ENCODE results near the gene PRKN.
"Not testable (repeated sequence)": the region's sequence is repeated elsewhere in the genome, so short reads cannot be mapped to it uniquely, and the experiment has no call there.

The PRKN gene

DNA sequence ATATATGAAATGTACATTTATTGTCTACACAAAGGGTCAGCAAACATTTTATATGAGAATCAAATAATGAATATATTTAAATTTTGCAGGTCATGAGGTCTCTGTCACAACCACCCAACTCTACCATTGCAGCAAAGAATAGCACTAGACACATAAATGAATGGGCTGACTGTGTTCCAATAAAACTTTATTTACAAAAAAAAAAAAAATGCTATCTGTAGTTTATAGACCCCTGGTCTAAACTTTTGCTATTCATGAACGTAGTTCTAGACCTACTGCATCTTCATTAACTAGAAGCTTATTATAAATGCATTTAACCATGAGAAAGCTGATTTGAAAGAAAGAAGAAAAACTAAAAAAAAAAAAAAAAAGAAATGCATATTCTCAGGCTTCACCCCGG lies 842.8 kb downstream of the PRKN start:
- Histone ChIP-seq H3K4me3 (no peak overlapping the region), H3K4me1 (no peaks in the 10 kb centered on the region), H3K9me3 (replicated peaks in 1 of 11) (no peaks in the 10 kb centered on the region), H4K20me1 (no peaks in the 10 kb centered on the region), H3K9ac (no peak overlapping the region), H3K27me3 (no peaks in the 10 kb centered on the region), H3K27ac (no peak overlapping the region), H3K4me2 (no peak overlapping the region), H3K36me3 (no peaks in the 10 kb centered on the region)
- TF ChIP-seq Cebpa-rat (IDR thresholded peaks at IDR 0.05), result no peak

DNA sequence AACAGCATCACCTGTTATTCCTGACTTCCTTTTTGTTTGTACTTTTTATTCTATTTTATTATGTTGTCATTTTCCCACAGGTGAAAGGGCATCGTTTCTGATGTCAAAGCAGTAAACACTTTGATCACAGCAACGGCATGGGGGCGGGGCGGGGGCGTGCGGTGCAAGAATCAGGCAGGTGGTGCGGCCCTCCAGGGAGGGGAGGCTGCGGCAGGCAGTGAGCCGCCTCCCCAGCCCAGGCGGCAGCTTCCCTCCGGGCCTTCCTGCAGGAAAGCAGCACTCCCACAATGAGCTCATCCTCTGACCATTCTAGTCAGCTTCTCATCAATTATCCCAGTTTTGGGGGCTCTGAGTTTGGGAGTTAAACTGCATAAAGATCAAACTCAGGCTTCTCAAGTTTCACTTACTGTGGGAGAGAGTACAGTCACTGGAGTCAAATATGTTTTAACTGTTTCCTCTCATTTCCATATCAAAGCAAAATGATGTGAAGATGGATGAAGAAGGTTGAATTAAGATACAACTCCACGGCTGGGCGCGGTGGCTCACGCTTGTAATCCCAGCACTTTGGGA lies 845.3 kb downstream of the PRKN start:
- Histone ChIP-seq H3K4me1 (no peaks in the 10 kb centered on the region), H3K9ac (no peak overlapping the region), H3K36me3 (no peaks in the 10 kb centered on the region), H3K4me2 (no peak overlapping the region), H3K27me3 (no peaks in the 10 kb centered on the region), H3K27ac (no peak overlapping the region), H4K20me1 (no peaks in the 10 kb centered on the region), H3K4me3 (no peak overlapping the region), H3K9me3 (replicated peaks in 1 of 11) (peaks cover 0 to 10% (median 0%) of the 10 kb centered on the region in 11 experiments; a peak in 5 of 22 replicates)
- no peak for TF ChIP-seq Cebpa-rat (IDR thresholded peaks at IDR 0.05)

DNA sequence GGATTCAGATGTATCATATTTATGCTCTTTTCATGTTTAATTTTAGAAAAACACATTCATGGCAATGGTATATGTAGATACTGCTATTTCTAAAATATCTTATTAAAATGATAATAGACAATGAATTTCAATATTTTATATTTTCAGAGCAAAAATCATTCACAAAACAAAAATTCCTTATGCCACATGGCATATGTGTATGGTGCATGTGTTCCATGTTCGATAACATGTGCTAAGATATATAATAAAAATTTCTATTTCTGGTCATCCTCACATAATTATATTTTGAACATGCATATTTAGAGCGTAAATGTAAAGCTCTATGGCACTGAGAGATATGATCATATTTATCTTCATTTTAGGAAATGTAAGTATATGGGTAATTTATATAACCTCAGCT lies 847.5 kb downstream of the PRKN start:
- H3K4me1 ChIP-seq, result no peaks in the 10 kb centered on the region
- no peak for TF ChIP-seq Cebpa-rat (IDR thresholded peaks at IDR 0.05)
- no peaks in the 10 kb centered on the region for H4K20me1 ChIP-seq
- no peak overlapping the region for H3K4me3 ChIP-seq
- peaks cover 0 to 12% (median 3%) of the 10 kb centered on the region in 11 experiments; a peak in 6 of 22 replicates for H3K9me3 ChIP-seq (replicated peaks in 1 of 11)
- no peaks in the 10 kb centered on the region for H3K27me3 ChIP-seq
- no peak overlapping the region for H3K27ac ChIP-seq
- H3K4me2 ChIP-seq, result no peak overlapping the region
- no peaks in the 10 kb centered on the region for H3K36me3 ChIP-seq
- H3K9ac ChIP-seq, result no peak overlapping the region

DNA sequence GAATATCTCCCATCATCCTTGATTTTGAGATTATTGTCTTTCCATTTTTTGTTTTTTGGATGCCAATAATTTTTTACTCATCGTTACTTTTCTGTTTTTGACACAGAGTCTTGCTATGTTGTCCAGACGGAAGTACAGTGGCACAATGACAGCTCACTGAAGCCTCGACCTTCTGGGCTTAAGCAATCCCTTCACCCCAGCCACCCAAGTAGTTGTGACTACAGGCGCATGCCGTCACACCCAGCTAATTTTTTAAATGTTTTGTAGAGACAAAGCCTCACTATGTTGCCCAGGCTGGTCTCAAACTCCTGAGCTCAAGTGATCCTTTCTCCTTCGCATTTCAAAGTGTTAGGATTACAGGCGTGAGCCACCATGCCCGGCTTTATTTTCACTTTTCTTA lies 851.3 kb downstream of the PRKN start:
- H3K36me3 ChIP-seq, result no peaks in the 10 kb centered on the region
- H3K4me1 ChIP-seq, result no peaks in the 10 kb centered on the region
- no peaks in the 10 kb centered on the region for H4K20me1 ChIP-seq
- no peak overlapping the region for H3K9ac ChIP-seq
- H3K9me3 ChIP-seq (replicated peaks in 1 of 11), result peaks cover 0 to 12% (median 3%) of the 10 kb centered on the region in 11 experiments; a peak in 6 of 22 replicates
- no peak overlapping the region for H3K4me3 ChIP-seq
- no peaks in the 10 kb centered on the region for H3K27me3 ChIP-seq
- H3K4me2 ChIP-seq, result no peak overlapping the region
- no peak overlapping the region for H3K27ac ChIP-seq
- TF ChIP-seq Cebpa-rat (IDR thresholded peaks at IDR 0.05), result no peak

DNA sequence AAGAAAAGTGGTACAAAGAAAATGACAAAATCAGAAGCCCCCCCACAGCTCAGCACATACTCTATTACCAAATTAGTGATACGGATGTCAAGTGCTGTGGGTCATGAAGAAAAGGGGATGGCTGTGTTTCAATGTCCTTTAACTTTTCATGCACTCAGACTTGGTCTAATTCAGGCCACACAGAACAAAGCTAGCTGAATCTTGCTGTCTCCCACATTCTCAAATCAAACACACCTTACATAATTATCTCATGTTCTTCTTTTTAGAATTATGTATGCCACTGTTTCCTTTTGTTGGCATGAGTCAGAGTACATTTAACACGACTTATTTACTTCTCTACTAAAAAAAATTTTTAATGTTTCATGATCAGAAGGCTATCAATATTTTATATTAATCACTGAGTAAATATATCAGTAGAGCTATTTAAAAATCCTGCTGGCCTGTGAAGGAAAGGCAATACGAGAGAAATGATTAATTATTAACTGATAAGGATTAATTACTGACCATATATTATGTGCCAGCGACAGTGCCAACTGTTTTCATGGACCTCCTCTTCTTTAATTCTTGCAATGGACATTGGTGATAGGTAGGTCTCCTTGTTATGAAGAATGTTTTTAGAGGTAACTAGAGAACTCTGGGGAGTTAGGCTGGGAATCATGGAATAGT lies 857.2 kb downstream of the PRKN start:
- TF ChIP-seq Cebpa-rat (IDR thresholded peaks at IDR 0.05), result no peak
- H3K9ac ChIP-seq, result no peak overlapping the region
- H3K36me3 ChIP-seq, result no peaks in the 10 kb centered on the region
- no peaks in the 10 kb centered on the region for H3K27me3 ChIP-seq
- H3K4me3 ChIP-seq, result no peak overlapping the region
- no peaks in the 10 kb centered on the region for H4K20me1 ChIP-seq
- H3K4me1 ChIP-seq, result no peaks in the 10 kb centered on the region
- peaks cover 0 to 2% (median 0%) of the 10 kb centered on the region in 11 experiments; a peak in 1 of 22 replicates for H3K9me3 ChIP-seq (replicated peaks in 1 of 11)
- H3K27ac ChIP-seq, result no peak overlapping the region
- H3K4me2 ChIP-seq, result no peak overlapping the region

DNA sequence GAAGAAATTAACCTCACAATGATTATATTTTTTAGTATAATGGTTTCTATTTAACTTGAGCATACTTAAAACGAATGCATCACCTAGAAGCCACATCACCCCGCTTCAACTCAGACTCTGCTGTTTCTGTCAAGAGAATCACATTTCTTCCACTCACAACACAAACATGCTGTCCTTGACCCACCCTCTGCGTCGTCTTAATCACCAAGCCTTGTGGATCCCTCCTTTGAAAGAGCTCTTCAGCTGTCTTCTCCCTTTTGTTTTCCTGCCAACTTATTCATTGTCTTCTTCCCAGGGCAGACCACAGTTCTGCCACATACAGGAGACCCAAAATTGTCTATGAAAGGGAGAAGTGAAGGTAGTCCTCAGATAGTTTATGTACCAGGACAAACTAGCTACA lies 858.1 kb downstream of the PRKN start:
- Histone ChIP-seq H3K27ac (no peak overlapping the region), H3K4me1 (no peaks in the 10 kb centered on the region), H3K9me3 (replicated peaks in 1 of 11) (no peaks in the 10 kb centered on the region), H4K20me1 (no peaks in the 10 kb centered on the region), H3K4me3 (no peak overlapping the region), H3K4me2 (no peak overlapping the region), H3K27me3 (no peaks in the 10 kb centered on the region), H3K9ac (no peak overlapping the region), H3K36me3 (no peaks in the 10 kb centered on the region)
- TF ChIP-seq Cebpa-rat (IDR thresholded peaks at IDR 0.05), result no peak

DNA sequence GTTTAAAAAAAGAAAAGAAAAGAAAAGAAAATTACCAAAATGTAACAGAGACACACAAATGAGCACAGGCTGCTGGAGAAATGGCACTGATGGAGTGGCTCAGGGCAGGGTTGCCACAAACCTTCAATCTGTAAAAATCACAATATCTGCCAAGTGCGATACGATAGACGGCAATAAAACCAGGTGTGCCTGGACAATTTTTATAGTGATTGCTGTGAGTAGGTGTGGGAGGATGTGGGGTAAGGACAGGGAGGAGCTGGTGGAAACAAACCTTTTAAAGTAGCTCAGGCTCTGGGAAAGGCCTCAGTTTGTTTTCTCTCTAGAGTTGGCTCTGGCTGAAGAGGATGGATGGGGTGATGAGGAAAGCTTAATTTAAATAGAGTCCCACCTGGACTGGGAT lies 861.0 kb downstream of the PRKN start:
- no peaks in the 10 kb centered on the region for H3K4me1 ChIP-seq

DNA sequence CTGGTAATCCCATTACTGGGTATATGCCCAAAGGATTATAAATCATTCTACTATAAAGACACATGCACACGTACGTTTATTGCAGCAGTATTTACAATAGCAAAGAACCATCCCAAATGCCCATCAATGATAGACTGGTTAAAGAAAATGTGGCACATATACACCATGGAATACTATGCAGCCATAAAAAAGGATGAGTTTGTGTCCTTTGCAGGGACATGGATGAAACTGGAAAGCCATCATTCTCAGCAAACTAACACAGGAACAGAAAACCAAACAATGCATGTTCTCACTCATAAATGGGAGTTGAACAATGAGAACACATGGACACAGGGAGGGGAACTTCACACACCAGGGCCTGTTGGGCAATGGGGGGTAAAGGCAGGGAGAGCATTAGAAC lies 866.5 kb downstream of the PRKN start:
- not testable (repeated sequence) for H3K27me3 ChIP-seq; H4K20me1 ChIP-seq; H3K27ac ChIP-seq; H3K9ac ChIP-seq; H3K9me3 ChIP-seq (replicated peaks in 1 of 11); H3K4me2 ChIP-seq; H3K36me3 ChIP-seq; H3K4me1 ChIP-seq; H3K4me3 ChIP-seq

More for the DNA sequence above, 861.0 kb downstream of the PRKN start:
- H4K20me1 ChIP-seq, result no peaks in the 10 kb centered on the region
- H3K9ac ChIP-seq, result no peak overlapping the region
- no peak overlapping the region for H3K4me2 ChIP-seq
- H3K27ac ChIP-seq, result no peak overlapping the region
- no peaks in the 10 kb centered on the region for H3K9me3 ChIP-seq (replicated peaks in 1 of 11)
- no peak overlapping the region for H3K4me3 ChIP-seq
- no peak for TF ChIP-seq Cebpa-rat (IDR thresholded peaks at IDR 0.05)
- no peaks in the 10 kb centered on the region for H3K27me3 ChIP-seq
- H3K36me3 ChIP-seq, result no peaks in the 10 kb centered on the region

DNA sequence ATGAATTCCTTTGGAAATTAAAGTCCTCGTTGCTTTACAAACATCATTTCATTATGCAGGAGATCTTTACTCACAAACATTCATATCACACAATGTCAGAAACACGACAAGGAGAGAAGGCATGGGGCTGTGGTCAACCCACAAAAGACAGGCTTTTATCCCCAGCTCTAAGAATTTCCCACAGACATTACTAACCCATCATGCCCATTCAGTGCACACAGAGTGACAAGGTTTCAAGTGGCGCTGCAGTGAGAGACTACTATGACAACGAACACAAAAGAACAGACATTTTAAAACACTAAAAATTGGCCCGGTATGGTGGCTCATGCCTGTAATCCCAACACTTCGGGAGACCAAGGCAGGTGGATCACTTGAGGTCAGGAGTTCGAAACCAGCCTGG lies 873.9 kb downstream of the PRKN start:
- no peaks in the 10 kb centered on the region for H3K4me1 ChIP-seq
- no peak overlapping the region for H3K27ac ChIP-seq
- H4K20me1 ChIP-seq, result no peaks in the 10 kb centered on the region
- H3K9ac ChIP-seq, result no peak overlapping the region
- H3K4me3 ChIP-seq, result no peak overlapping the region
- H3K4me2 ChIP-seq, result no peak overlapping the region
- H3K9me3 ChIP-seq (replicated peaks in 1 of 11), result no peaks in the 10 kb centered on the region
- no peak for TF ChIP-seq Cebpa-rat (IDR thresholded peaks at IDR 0.05)
- H3K36me3 ChIP-seq, result no peaks in the 10 kb centered on the region
- no peaks in the 10 kb centered on the region for H3K27me3 ChIP-seq

DNA sequence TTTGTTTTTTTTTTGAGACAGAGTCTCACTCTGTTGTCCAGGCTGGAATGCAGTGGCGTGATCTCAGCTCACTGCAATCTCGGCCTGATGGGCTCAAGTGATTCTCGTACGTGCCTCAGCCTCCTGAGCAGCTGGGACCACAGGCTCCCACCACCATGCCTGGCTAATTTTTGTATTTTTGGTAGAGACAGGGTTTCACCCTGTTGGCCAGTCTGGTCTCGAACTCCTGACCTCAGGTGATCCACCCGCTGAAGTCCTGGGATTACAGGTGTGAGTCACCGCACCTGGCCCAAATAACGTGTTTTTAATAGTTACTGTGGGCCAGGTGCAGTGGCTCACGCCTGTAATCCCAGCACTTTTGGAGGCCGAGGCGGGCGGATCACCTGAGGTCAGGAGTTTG lies 876.1 kb downstream of the PRKN start:
- H3K9ac ChIP-seq; H3K4me2 ChIP-seq; H3K4me1 ChIP-seq; H3K4me3 ChIP-seq; H3K27ac ChIP-seq; H3K36me3 ChIP-seq; H4K20me1 ChIP-seq; H3K27me3 ChIP-seq; H3K9me3 ChIP-seq (replicated peaks in 1 of 11): not testable (repeated sequence)
